ENCODE data around the gene TEX22.

GRCh38 chr14:105368032-105368417 lies 30.3 kb upstream of the TEX22 start:
- no peak for TF ChIP-seq CTCF (IDR thresholded peaks at IDR 0.05)
- TF ChIP-seq POLR2A (IDR thresholded peaks at IDR 0.05), result no peak
- no peak for TF ChIP-seq EP300 (IDR thresholded peaks at IDR 0.05)

Measured in ovary (tissue), 3 donors.